Measurements from ENCODE around the gene LRRTM4. TPM values are rescaled to one million over a fixed set of nuclear protein-coding genes. Genes with fewer than 3 reads are reported as not detected.

Gene LRRTM4
- total RNA-seq, 1 donor from 2014 or later, result 18.6 TPM

GRCh38 chr2:77363277-77363676, 158.9 kb downstream of the LRRTM4 start:
- Mint-ChIP-seq H3K4me3 (ENCODE audit: unreplicated experiment) (no peak overlapping the region), H3K4me1 (ENCODE audit: low read depth, unreplicated experiment) (no peaks in the 10 kb centered on the region), H3K27me3 (ENCODE audit: unreplicated experiment) (no peaks in the 10 kb centered on the region), H3K36me3 (ENCODE audit: unreplicated experiment) (no peaks in the 10 kb centered on the region), H3K27ac (ENCODE audit: unreplicated experiment) (no peak overlapping the region), H3K9me3 (ENCODE audit: unreplicated experiment) (no peaks in the 10 kb centered on the region)
- no peak for TF ChIP-seq CTCF (IDR thresholded peaks at IDR 0.05; ENCODE audit: partially characterized antibody, unreplicated experiment)
- no peak for DNase-seq

- Mint-ChIP-seq H3K4me1 (ENCODE audit: low read depth, unreplicated experiment) (no peaks in the 10 kb centered on the region), H3K27me3 (ENCODE audit: unreplicated experiment) (no peaks in the 10 kb centered on the region), H3K4me3 (ENCODE audit: unreplicated experiment) (no peak overlapping the region), H3K27ac (ENCODE audit: unreplicated experiment) (no peak overlapping the region), H3K9me3 (ENCODE audit: unreplicated experiment) (no peaks in the 10 kb centered on the region), H3K36me3 (ENCODE audit: unreplicated experiment) (no peaks in the 10 kb centered on the region)
- DNase-seq, result no peak
- no peak for TF ChIP-seq CTCF (IDR thresholded peaks at IDR 0.05; ENCODE audit: partially characterized antibody, unreplicated experiment)
Measured at GRCh38 chr2:77348821-77349220, 173.4 kb downstream of the LRRTM4 start.

- Mint-ChIP-seq H3K36me3 (ENCODE audit: unreplicated experiment) (peaks cover 9% of the 10 kb centered on the region), H3K4me3 (ENCODE audit: unreplicated experiment) (no peak overlapping the region), H3K4me1 (ENCODE audit: low read depth, unreplicated experiment) (no peaks in the 10 kb centered on the region), H3K27me3 (ENCODE audit: unreplicated experiment) (no peaks in the 10 kb centered on the region), H3K9me3 (ENCODE audit: unreplicated experiment) (peaks cover 2% of the 10 kb centered on the region), H3K27ac (ENCODE audit: unreplicated experiment) (no peak overlapping the region)
- TF ChIP-seq CTCF (IDR thresholded peaks at IDR 0.05; ENCODE audit: partially characterized antibody, unreplicated experiment), result no peak
- no peak for DNase-seq
Measured at GRCh38 chr2:77336013-77336412, 186.2 kb downstream of the LRRTM4 start.

GRCh38 chr2:77328134-77328931, 193.8 kb downstream of the LRRTM4 start:
- H3K36me3 Mint-ChIP-seq (ENCODE audit: unreplicated experiment), result peaks cover 4% of the 10 kb centered on the region
- H3K4me3 Mint-ChIP-seq (ENCODE audit: unreplicated experiment), result no peak overlapping the region
- no peak overlapping the region for H3K27ac Mint-ChIP-seq (ENCODE audit: unreplicated experiment)
- no peaks in the 10 kb centered on the region for H3K27me3 Mint-ChIP-seq (ENCODE audit: unreplicated experiment)
- no peak for DNase-seq
- no peaks in the 10 kb centered on the region for H3K9me3 Mint-ChIP-seq (ENCODE audit: unreplicated experiment)
- TF ChIP-seq CTCF (IDR thresholded peaks at IDR 0.05; ENCODE audit: partially characterized antibody, unreplicated experiment), result no peak
- H3K4me1 Mint-ChIP-seq (ENCODE audit: low read depth, unreplicated experiment), result no peaks in the 10 kb centered on the region

- no peaks in the 10 kb centered on the region for H3K4me1 Mint-ChIP-seq (ENCODE audit: low read depth, unreplicated experiment)
- no peaks in the 10 kb centered on the region for H3K27me3 Mint-ChIP-seq (ENCODE audit: unreplicated experiment)
Measured at GRCh38 chr2:77325395-77325794, 196.8 kb downstream of the LRRTM4 start.

More at GRCh38 chr2:77325395-77325794, 196.8 kb downstream of the LRRTM4 start:
- Mint-ChIP-seq H3K27ac (ENCODE audit: unreplicated experiment) (no peak overlapping the region), H3K4me3 (ENCODE audit: unreplicated experiment) (no peak overlapping the region), H3K36me3 (ENCODE audit: unreplicated experiment) (no peaks in the 10 kb centered on the region), H3K9me3 (ENCODE audit: unreplicated experiment) (no peaks in the 10 kb centered on the region)
- DNase-seq, result no peak
- TF ChIP-seq CTCF (IDR thresholded peaks at IDR 0.05; ENCODE audit: partially characterized antibody, unreplicated experiment), result no peak

Data from glutamatergic neuron (in vitro differentiated cells).